Right lobe of liver (tissue), 6 donors: ENCODE measurements around the gene ERMP1. TPM values are rescaled to one million over a fixed set of nuclear protein-coding genes. Genes with fewer than 3 reads are reported as not detected.

ENCODE experiments used
- ATAC-seq, 4 donors: fragments of 200-7000 bp; cut with Tn5 transposase; one replicate each; pipeline ENCODE4 v1.9.1; 2020; ENCODE audit warnings: mild to moderate bottlenecking in 4 of 4, moderate library complexity in 4 of 4
- DNase-seq, 3 donors: peaks; one replicate each; pipeline ENCODE4 v3.0.0-alpha.2; 2020
- H3K27ac ChIP-seq, 3 donors: fragments of 200-600 bp; one replicate each; pipeline ENCODE4 v1.8.0; 2022
- H3K27me3 ChIP-seq, 2 donors: fragments of 200-600 bp; one replicate each; pipeline ENCODE4 v1.8.0; 2022
- H3K36me3 ChIP-seq, 4 donors: fragments of 200-600 bp; sonication (generic) in 1 of 4; one replicate each; pipeline versions ENCODE4 v1.5.1 to v1.8.0; 2017 to 2022; ENCODE audit warnings: control low read depth in 1 of 4
- H3K4me1 ChIP-seq, 4 donors: fragments of 200-600 bp; sonication (generic) in 1 of 4; one replicate each; pipeline versions ENCODE4 v1.5.1 to v1.8.0; 2017 to 2022; ENCODE audit warnings: control low read depth in 1 of 4
- H3K4me3 ChIP-seq, 3 donors: fragments of 200-600 bp; one replicate each; pipeline ENCODE4 v1.8.0; 2022
- H3K9me3 ChIP-seq, 4 donors: fragments of 200-600 bp; sonication (generic) in 1 of 4; one replicate each; pipeline versions ENCODE4 v1.5.1 to v1.8.0; 2017 to 2022; ENCODE audit warnings: control low read depth in 1 of 4
- POLR2A ChIP-seq: fragments of 450-650 bp; IDR thresholded peaks from one replicate; pipeline ENCODE4 v1.6.1; 2017; ENCODE audit warnings: antibody characterized with exemption, mild to moderate bottlenecking
- WGBS: methylation state at CpG from one replicate; pipeline ENCODE4 v1.1.6; 2018; ENCODE audit warnings: low coverage, low lambda C conversion rate; ENCODE audit not compliant: insufficient coverage; ENCODE audit errors: missing lambda C conversion rate; 5-methylcytosine and 5-hydroxymethylcytosine counted together
- intact Hi-C, 2 donors: fragments of 100-400 bp; cut with DNase I; formaldehyde crosslinking; loops; one replicate each; pipeline versions ENCODE4 v1.11.2 to v1.14.1; 2022
- total RNA-seq, 6 experiments: library from RNA; depleted of rRNA in 2 of 6; stranded (reverse); fragments of >200 nt in 2 of 6; fragmentation: NEBNext Ultra II Directional in 3 of 6; extraction: Animal tissue kit (Norgen Biotek cat#: 25700) in 3 of 6; gene quantifications; one replicate each; pipeline versions ENCODE4 v1.1.0 to v1.2.4, GENCODE V29; 2016 to 2023
- TF ChIP-seq, protein P1 (sequence below), 4 donors: fragments of 200-600 bp in 3 of 4; fragments of 450-650 bp in 1 of 4; IDR thresholded peaks; one replicate each; pipeline versions ENCODE4 v1.5.1 to v1.8.0; 2016 to 2022; ENCODE audit warnings: antibody characterized with exemption in 4 of 4, mild to moderate bottlenecking in 2 of 4
- donor health status: DM: no; HTN: yes; CAD: no.
- donor health status: DM: no; HTN: no; CAD: no.
- donor health status: DM: no; HTN: no; CAD: no.
- donor health status: DM: no; HTN: yes; CAD: no.
- donor health status: DM: no; HTN: yes; CAD: no.

The ERMP1 gene
- total RNA-seq, 6 experiments from 2014 or later: 7.9 to 13.9 (median 10.2) TPM

DNA sequence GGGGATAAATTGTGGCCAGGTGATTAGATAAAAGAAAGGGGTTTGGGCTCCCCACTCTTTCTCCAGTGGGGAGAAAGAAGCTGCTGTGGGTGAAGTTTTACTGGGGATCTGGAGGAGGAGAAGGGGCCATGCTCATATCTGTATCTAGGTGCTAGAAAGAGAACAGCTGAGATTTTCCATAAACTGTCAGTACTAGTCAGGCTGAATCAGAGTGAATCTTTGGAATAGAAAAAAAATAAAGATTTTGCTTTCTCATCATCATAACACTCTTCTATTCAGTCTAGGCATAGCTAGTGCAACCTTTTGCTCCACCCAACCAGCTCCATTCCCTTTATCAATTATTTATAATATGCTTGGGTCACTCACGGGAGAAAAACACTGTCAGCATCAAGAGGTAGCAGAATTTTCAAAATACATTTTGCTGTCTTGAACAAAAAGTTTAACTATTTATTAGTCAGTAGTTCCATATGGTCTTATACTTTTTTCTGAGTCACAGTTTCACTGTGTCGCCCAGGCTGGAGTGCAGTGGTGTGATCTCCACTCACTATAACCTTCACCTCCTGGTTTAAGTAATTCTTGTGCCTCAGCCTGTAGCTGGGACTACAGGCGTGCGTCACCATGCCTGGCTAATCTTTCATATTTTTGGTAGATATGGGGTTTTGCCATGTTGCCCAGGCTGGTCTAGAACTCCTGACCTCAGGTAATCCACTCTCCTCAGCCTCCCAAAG lies 21.3 kb upstream of the ERMP1 start:
- H3K36me3 ChIP-seq: no peaks in the 10 kb centered on the region
- ATAC-seq (no peak), DNase-seq (no peak)
- TF ChIP-seq, protein P1, sequence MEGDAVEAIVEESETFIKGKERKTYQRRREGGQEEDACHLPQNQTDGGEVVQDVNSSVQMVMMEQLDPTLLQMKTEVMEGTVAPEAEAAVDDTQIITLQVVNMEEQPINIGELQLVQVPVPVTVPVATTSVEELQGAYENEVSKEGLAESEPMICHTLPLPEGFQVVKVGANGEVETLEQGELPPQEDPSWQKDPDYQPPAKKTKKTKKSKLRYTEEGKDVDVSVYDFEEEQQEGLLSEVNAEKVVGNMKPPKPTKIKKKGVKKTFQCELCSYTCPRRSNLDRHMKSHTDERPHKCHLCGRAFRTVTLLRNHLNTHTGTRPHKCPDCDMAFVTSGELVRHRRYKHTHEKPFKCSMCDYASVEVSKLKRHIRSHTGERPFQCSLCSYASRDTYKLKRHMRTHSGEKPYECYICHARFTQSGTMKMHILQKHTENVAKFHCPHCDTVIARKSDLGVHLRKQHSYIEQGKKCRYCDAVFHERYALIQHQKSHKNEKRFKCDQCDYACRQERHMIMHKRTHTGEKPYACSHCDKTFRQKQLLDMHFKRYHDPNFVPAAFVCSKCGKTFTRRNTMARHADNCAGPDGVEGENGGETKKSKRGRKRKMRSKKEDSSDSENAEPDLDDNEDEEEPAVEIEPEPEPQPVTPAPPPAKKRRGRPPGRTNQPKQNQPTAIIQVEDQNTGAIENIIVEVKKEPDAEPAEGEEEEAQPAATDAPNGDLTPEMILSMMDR (IDR thresholded peaks at IDR 0.05): no peak
- no peak for TF ChIP-seq POLR2A
- H3K4me3 ChIP-seq: no peak overlapping the region
- no peaks in the 10 kb centered on the region for H3K27me3 ChIP-seq
- H3K27ac ChIP-seq: no peak overlapping the region
- intact Hi-C loops: no loop called here
- no peaks in the 10 kb centered on the region for H3K9me3 ChIP-seq
- no peaks in the 10 kb centered on the region for H3K4me1 ChIP-seq
- 88% methylated on average over 4 of the region's 4 CpGs for WGBS

DNA sequence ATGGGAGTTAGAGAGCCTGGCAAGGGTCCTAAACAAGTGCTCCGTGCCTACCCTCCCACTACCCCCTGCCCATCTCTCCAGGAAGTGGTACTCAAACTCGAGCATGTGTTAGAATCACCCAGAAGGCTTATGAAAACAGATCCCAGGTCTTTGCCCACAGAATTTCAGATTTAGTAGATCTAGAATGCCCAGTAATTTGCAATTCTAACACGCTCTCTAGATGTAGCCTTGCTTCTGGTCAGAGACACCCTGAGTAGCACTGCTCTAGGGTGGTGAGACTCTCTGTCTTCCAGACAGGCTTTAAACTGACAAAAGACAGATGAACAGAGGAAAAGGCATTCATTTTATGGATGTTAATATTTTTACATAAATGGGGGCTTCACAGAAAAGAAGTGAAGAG lies 20.7 kb upstream of the ERMP1 start:
- H3K27ac ChIP-seq: no peak overlapping the region
- H3K4me3 ChIP-seq: no peak overlapping the region
- no peaks in the 10 kb centered on the region for H3K9me3 ChIP-seq
- DNase-seq (no peak), ATAC-seq (no peak)
- no peaks in the 10 kb centered on the region for H3K36me3 ChIP-seq
- intact Hi-C loops: no loop called here
- no peaks in the 10 kb centered on the region for H3K27me3 ChIP-seq
- WGBS: 77% methylated on average over 3 of the region's 3 CpGs
- no peak for TF ChIP-seq POLR2A
- TF ChIP-seq, protein P1 (IDR thresholded peaks at IDR 0.05): no peak
- no peaks in the 10 kb centered on the region for H3K4me1 ChIP-seq

DNA sequence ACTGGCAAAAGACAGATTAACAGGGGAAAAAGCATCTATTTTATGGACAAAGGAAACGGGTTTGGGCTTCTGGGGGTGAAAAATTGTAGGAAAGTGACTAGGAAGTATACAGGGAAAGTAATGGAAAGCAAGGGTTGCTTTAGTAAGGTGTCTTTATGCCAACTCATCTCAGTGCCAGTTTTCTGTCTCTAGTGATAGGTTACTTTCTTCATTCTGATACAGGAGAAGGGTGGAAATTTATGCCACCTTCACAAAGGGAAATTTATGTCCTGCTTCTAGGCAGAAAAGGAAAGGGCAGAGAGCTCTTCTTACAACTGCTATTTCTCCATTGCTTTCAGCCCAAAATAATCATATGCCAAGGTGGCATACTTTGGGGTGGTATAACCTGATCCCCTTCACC lies 20.1 kb upstream of the ERMP1 start:
- no peaks in the 10 kb centered on the region for H3K9me3 ChIP-seq

DNA sequence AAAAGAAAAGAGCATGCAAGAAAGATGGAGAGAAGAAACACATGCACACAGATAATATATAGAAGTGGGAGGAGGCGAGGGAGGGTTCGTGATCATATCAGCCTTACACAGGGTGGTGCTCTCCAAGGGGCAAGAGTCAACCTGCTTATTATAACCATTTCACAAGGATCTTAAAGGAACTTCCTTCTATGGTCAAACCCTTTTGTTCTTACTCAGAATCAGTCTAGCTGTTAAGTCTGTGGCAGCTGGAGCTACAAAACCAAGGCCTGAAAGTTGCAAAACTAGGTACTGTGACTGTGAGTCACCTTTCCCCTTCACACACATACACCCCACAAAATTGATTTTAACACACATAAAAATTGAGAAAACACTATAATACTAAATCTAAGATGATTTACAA lies 18.5 kb upstream of the ERMP1 start:
- 70% methylated on average over 2 of the region's 2 CpGs for WGBS
- Histone ChIP-seq H3K27ac (no peak overlapping the region), H3K4me1 (no peaks in the 10 kb centered on the region), H3K27me3 (no peaks in the 10 kb centered on the region), H3K9me3 (no peaks in the 10 kb centered on the region), H3K4me3 (no peak overlapping the region), H3K36me3 (no peaks in the 10 kb centered on the region)
- intact Hi-C loops: no loop called here
- DNase-seq (no peak), ATAC-seq (peak in 3 of 4 donors; percentile 23 to 68 (median 24))
- TF ChIP-seq POLR2A: no peak
- TF ChIP-seq, protein P1 (IDR thresholded peaks at IDR 0.05): no peak

More for the DNA sequence above, 20.1 kb upstream of the ERMP1 start:
- 86% methylated on average over 1 of the region's 1 CpG for WGBS
- H3K36me3 ChIP-seq: no peaks in the 10 kb centered on the region
- ATAC-seq: no peak
- no peaks in the 10 kb centered on the region for H3K27me3 ChIP-seq
- no peaks in the 10 kb centered on the region for H3K4me1 ChIP-seq
- intact Hi-C loops: no loop called here
- no peak overlapping the region for H3K27ac ChIP-seq
- DNase-seq: no peak
- H3K4me3 ChIP-seq: no peak overlapping the region
- no peak for TF ChIP-seq POLR2A
- TF ChIP-seq, protein P1 (IDR thresholded peaks at IDR 0.05): no peak

DNA sequence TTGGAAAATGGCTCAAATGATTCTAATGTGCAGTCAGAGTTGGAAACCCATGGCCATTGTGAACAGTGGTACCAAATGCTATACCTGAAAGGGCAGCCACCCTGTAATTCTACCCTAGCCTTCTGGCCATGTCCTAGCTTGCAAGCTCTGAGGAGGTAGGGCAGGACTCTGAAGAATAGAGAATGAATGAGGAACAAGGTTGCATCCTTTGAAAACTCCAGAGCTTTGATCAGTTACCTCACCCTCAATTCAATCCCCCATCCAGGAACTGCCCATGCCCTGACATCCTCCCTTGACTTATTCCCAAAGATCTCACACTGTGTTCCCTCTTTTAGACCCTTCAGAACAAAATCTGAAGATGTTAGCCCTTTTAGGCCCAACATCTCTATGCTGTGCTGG lies 17.8 kb upstream of the ERMP1 start:
- Histone ChIP-seq H3K4me3 (no peak overlapping the region), H3K9me3 (no peaks in the 10 kb centered on the region), H3K27me3 (no peaks in the 10 kb centered on the region), H3K36me3 (no peaks in the 10 kb centered on the region), H3K27ac (no peak overlapping the region), H3K4me1 (no peaks in the 10 kb centered on the region)
- ATAC-seq (no peak), DNase-seq (no peak)
- TF ChIP-seq, protein P1 (IDR thresholded peaks at IDR 0.05): no peak
- TF ChIP-seq POLR2A: no peak
- intact Hi-C loops: no loop called here
